Head of caudate nucleus (tissue), 42 donors: Measurements from ENCODE around the gene ANK3.

ENCODE experiments used
- DNase-seq, 42 donors: peaks; one replicate each; pipeline versions ENCODE4 v3.0.0 to v3.0.0-alpha.2; 2020 to 2021; ENCODE audit warnings: mixed read lengths in 7 of 42
- intact Hi-C: fragments of 100-400 bp; cut with DNase I; formaldehyde crosslinking; loops from one replicate; pipeline ENCODE4 v1.15.0; 2022

Gene ANK3

GRCh38 chr10:60323162-60323561, 66.5 kb downstream of the ANK3 start:
- intact Hi-C loops, result no loop called here
- DNase-seq, result no peak

DNA sequence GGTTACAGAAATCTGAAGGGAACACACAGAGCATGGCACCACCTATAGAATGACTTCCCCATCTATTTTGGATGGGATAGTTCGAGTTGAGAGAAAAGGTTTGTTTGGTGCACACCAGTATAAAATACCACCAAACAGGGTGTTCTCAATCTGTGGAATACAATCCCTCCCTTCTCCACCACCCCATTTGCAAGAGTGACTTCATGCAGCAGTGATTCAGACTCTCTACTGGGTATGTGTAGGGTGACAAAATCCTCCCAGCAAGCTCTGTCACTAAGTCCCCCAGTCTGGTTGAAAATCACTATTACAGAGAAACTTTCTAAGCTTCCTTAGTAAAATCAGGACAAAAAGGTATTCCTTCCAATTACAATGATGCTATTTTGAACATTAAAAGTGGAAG, 69.0 kb downstream of the ANK3 start:
- intact Hi-C loops, result no loop called here
- no peak for DNase-seq

GRCh38 chr10:60316029-60316428, 73.6 kb downstream of the ANK3 start:
- intact Hi-C loops, result no loop called here
- DNase-seq, result no peak

DNA sequence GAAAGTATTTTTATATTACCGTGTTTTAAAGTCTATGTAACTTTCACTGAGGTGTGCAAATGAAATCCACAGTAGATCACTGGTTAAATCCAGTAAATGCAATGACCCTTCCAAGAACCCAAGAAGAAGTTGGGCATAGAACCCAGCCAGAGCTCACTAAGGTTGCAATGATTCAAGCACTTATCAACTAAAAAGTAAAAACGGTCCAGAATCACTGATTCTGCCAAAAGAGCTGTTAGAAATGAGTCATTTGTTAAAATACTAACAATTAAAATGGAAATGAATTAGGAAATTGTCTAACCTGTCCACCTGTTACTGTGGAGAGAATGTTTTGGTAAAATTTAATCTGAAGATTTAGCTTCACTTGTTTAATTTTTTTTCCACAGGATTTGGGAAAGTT, 74.4 kb downstream of the ANK3 start:
- intact Hi-C loops, result no loop called here
- DNase-seq, result no peak

GRCh38 chr10:60314069-60314940, 75.4 kb downstream of the ANK3 start:
- intact Hi-C loops, result no loop called here
- no peak for DNase-seq

DNA sequence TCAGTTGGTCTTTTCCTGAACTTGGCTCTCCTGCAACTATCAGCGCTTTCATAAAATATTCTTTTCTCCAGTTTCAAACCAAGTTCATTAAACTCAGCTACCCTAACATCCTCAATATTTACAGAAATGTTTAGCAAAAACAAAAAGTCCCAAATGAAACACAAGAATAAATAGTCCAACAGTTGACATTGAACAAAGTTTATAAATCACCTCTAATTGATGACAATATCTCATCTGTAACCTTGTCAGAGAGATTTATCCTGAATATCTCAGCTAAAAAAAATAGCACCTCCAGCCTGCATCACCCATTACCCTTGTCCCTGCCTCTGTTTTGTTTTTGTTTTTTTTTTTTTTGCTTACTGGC, 76.1 kb downstream of the ANK3 start:
- intact Hi-C loops, result no loop called here
- no peak for DNase-seq

DNA sequence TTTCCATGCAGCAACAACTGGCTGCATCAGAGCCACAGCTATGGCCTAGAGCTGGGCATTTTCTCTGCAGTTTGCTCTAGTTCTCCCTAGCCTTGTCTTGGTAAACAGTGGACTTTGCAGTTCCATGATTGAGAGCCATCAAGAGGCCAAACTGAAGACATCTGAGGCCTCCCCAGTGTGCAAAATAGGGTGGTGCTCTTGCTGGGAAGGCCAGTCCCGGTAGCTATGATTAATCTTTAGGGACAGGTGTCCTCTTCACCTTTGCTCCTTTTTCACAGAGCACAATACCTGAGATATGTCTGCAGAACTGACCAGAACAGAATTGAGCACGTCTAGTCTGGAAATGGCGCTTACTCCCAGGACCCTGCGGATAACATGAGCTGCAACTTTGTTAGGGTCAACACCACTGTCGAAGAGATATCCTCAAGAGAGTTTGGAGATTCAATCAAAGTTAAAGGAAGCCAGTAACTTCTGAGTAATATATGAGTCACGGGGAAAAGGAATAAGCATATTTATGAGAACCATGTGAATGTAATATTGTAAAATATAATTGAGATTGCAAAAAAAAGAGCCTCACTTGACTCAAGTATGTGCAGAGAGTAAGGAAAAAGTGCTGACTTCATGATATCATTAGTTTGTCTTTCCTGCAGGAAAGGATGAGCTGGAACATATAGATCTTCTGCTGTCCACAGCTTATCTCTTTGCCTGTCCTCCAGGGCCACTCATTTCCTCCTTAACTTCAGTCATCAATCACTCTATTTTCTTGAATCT, 76.7 kb downstream of the ANK3 start:
- no peak for DNase-seq
- intact Hi-C loops, result no loop called here

GRCh38 chr10:60311821-60312220, 77.9 kb downstream of the ANK3 start:
- intact Hi-C loops, result no loop called here
- DNase-seq, result no peak

GRCh38 chr10:60310740-60311139, 78.9 kb downstream of the ANK3 start:
- no peak for DNase-seq
- intact Hi-C loops, result no loop called here

DNA sequence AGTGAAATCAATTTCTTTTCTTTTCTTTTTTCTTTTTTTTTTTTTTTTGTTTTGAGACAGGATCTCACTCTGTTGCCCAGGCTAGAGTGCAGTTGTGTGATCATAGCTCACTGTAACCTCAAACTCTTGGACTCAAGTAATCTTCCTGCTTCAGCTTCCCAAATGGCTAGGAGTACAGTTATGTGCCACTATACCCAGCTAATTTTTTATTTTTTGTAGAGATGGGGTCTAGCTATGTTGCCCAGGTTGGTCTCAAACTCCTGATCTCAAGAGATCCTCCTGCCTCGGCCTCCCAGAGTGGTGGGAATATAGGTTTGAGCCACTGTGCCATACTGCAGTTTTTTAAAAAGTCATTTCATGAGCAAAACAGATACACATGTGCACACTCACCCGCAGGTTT, 79.8 kb downstream of the ANK3 start:
- intact Hi-C loops, result no loop called here

GRCh38 chr10:60309371-60309770, 80.3 kb downstream of the ANK3 start:
- intact Hi-C loops, result no loop called here
- DNase-seq, result peak in 1 of 42 donors; percentile 45

More for the DNA sequence above, 79.8 kb downstream of the ANK3 start:
- DNase-seq, result no peak

- intact Hi-C loops, result no loop called here
- DNase-seq, result no peak
Measured at GRCh38 chr10:60305380-60305892, 84.2 kb downstream of the ANK3 start.

DNA sequence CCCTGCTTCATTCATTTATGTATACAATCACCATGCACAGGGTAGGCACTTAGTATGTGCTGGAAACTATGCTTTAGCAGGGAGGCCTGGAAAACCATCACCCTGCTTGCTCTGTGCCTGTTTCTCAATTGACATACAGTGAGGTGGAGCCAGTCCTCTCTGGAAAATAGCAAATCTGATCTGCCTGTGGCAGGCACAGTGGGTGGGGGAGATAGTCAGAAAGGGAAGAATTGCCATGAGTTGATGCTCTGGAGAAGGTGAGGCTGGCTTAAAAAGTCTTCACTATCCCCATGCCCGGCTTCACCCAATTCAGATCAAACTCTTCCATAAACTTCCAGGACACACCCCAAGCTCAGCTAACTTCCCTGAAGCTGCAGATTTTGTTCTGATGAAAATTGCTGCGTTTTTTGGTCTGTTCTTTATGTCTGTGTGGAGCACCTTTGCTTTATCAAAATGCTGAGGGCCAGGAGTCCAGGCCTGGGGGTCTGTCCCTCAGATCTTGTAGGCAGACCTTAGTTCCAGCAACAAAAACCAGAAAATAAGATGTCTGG, 84.8 kb downstream of the ANK3 start:
- no peak for DNase-seq
- intact Hi-C loops, result no loop called here

DNA sequence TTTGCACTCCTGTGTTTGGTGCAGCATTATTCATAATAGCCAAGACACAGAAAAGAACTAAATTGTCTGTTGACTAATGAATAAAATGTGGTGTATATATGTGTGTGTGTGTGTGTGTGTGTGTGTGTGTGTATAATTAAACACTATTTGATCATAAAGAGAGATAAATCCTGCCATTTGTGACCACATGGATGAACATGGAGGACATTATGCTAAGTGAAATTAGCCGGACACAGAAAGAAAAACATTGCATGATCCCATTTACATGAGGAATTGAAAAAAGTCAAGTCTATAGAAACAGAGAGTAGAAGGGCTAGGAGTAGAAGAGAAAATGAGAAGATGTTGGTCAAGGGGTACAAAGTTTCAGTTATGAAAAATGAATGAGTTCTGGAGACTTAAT, 85.9 kb downstream of the ANK3 start:
- intact Hi-C loops, result no loop called here
- DNase-seq, result no peak

GRCh38 chr10:60299961-60300883, 89.5 kb downstream of the ANK3 start:
- intact Hi-C loops, result no loop called here
- DNase-seq, result peak in 1 of 42 donors; percentile 50

GRCh38 chr10:60299390-60299778, 90.3 kb downstream of the ANK3 start:
- intact Hi-C loops, result no loop called here
- DNase-seq, result no peak

- no peak for DNase-seq
- intact Hi-C loops, result no loop called here
Measured at GRCh38 chr10:60298408-60299389, 91.0 kb downstream of the ANK3 start.

- no peak for DNase-seq
- intact Hi-C loops, result no loop called here
Measured at GRCh38 chr10:60296073-60296472, 93.6 kb downstream of the ANK3 start.
